HepG2 (cell line): Measurements from ENCODE around the gene DUS1L. TPM values are rescaled to one million over a fixed set of nuclear protein-coding genes. Genes with fewer than 3 reads are reported as not detected.
A peak's percentile ranks its signal among the peaks of the same experiment; 100 is the strongest.

Experiments
- ARHGAP35 ChIP-seq: sonication (generic); formaldehyde crosslinking; IDR thresholded peaks from 2 replicates; pipeline ENCODE4 v1.9.0; 2022; ENCODE audit warnings: mild to moderate bottlenecking, inconsistent platforms, moderate library complexity, missing genetic modification reagents, borderline replicate concordance
- EED ChIP-seq: sonication (generic); formaldehyde crosslinking; IDR thresholded peaks from 2 replicates; pipeline ENCODE4 v1.5.0; 2020; ENCODE audit warnings: mild to moderate bottlenecking, missing genetic modification reagents
- ESRRA ChIP-seq: sonication (generic); formaldehyde crosslinking; IDR thresholded peaks from 2 replicates; pipeline ENCODE4 v1.5.1; 2020; ENCODE audit warnings: mild to moderate bottlenecking, low read depth, missing genetic modification reagents
- HOXA3 ChIP-seq: sonication (generic); formaldehyde crosslinking; IDR thresholded peaks from 2 replicates; pipeline ENCODE4 v1.5.0; 2020; ENCODE audit warnings: missing genetic modification reagents
- MATR3 ChIP-seq: sonication (generic); formaldehyde crosslinking; IDR thresholded peaks from 2 replicates; pipeline ENCODE4 v1.4.0; 2020; ENCODE audit warnings: missing genetic modification reagents
- MAZ ChIP-seq, 2 experiments: sonication (generic) in 1 of 2; formaldehyde crosslinking in 1 of 2; IDR thresholded peaks; 2 replicates each; pipeline versions ENCODE4 v1.5.0 to v1.6.1; 2012 to 2020; ENCODE audit warnings: low read depth in 2 of 2, mild to moderate bottlenecking in 2 of 2, borderline replicate concordance in 1 of 2, improper control_type of control experiment in 1 of 2, low read length in 1 of 2, missing genetic modification reagents in 1 of 2, moderate library complexity in 1 of 2
- MIER3 ChIP-seq: IDR thresholded peaks from 2 replicates; pipeline ENCODE4 v1.6.1; 2016; ENCODE audit warnings: missing compliant biosample characterization, borderline replicate concordance
- NAIF1 ChIP-seq: sonication (generic); formaldehyde crosslinking; IDR thresholded peaks from 2 replicates; pipeline ENCODE4 v1.5.0; 2020; ENCODE audit warnings: mild to moderate bottlenecking, missing genetic modification reagents, borderline replicate concordance
- NFIB ChIP-seq: sonication (generic); formaldehyde crosslinking; IDR thresholded peaks from 2 replicates; pipeline ENCODE4 v1.9.0; 2021; ENCODE audit warnings: missing genetic modification reagents, mild to moderate bottlenecking, borderline replicate concordance
- NR3C1 ChIP-seq: sonication (generic); formaldehyde crosslinking; IDR thresholded peaks from 2 replicates; pipeline ENCODE4 v1.4.0; 2020; ENCODE audit warnings: missing genetic modification reagents
- POLR2G ChIP-seq: fragments of 200-400 bp; formaldehyde crosslinking; IDR thresholded peaks from 2 replicates; pipeline ENCODE4 v1.6.1; 2018; ENCODE audit warnings: mild to moderate bottlenecking, low read depth, low read length, moderate library complexity
- SAP130 ChIP-seq: IDR thresholded peaks from 2 replicates; pipeline ENCODE4 v1.6.1; 2016; ENCODE audit warnings: low read depth
- SRSF9 ChIP-seq: fragments of 200-400 bp; formaldehyde crosslinking; IDR thresholded peaks from 2 replicates; pipeline ENCODE4 v1.6.1; 2018; ENCODE audit warnings: borderline replicate concordance, mild to moderate bottlenecking, low read depth, low read length; ENCODE audit not compliant: insufficient read depth, poor library complexity, severe bottlenecking
- ZBTB26 ChIP-seq: IDR thresholded peaks from 2 replicates; pipeline ENCODE4 v1.6.1; 2016; ENCODE audit warnings: missing compliant biosample characterization, missing genetic modification reagents, borderline replicate concordance
- ZBTB7A ChIP-seq: sonication (generic); formaldehyde crosslinking; IDR thresholded peaks from 2 replicates; pipeline ENCODE4 v1.8.0; 2022; ENCODE audit warnings: mild to moderate bottlenecking, missing genetic modification reagents
- ZBTB7B ChIP-seq: sonication (generic); formaldehyde crosslinking; IDR thresholded peaks from 2 replicates; pipeline ENCODE4 v1.4.0; 2020; ENCODE audit warnings: missing genetic modification reagents
- ZGPAT ChIP-seq: IDR thresholded peaks from 2 replicates; pipeline ENCODE4 v1.6.1; 2016; ENCODE audit warnings: mild to moderate bottlenecking
- ZNF160 ChIP-seq: sonication (generic); formaldehyde crosslinking; IDR thresholded peaks from 2 replicates; pipeline ENCODE4 v1.8.0; 2022; ENCODE audit warnings: mild to moderate bottlenecking, inconsistent platforms, missing genetic modification reagents
- ZNF20 ChIP-seq: sonication (generic); formaldehyde crosslinking; IDR thresholded peaks from 2 replicates; pipeline ENCODE4 v1.4.0; 2020; ENCODE audit warnings: mild to moderate bottlenecking, moderate library complexity, missing genetic modification reagents
- ZNF263 ChIP-seq: sonication (generic); formaldehyde crosslinking; IDR thresholded peaks from 2 replicates; pipeline ENCODE4 v1.4.0; 2020; ENCODE audit warnings: missing genetic modification reagents
- ZNF350 ChIP-seq: sonication (generic); formaldehyde crosslinking; IDR thresholded peaks from 2 replicates; pipeline ENCODE4 v1.4.0; 2020; ENCODE audit warnings: mild to moderate bottlenecking, low read depth, missing genetic modification reagents, borderline replicate concordance
- ZNF354B ChIP-seq: sonication (generic); formaldehyde crosslinking; IDR thresholded peaks from 2 replicates; pipeline ENCODE4 v1.8.0; 2022; ENCODE audit warnings: mild to moderate bottlenecking, missing genetic modification reagents
- ZNF576 ChIP-seq: sonication (generic); formaldehyde crosslinking; IDR thresholded peaks from 2 replicates; pipeline ENCODE4 v1.4.0; 2020; ENCODE audit warnings: mild to moderate bottlenecking, missing genetic modification reagents
- ZNF691 ChIP-seq: sonication (generic); formaldehyde crosslinking; IDR thresholded peaks from 2 replicates; pipeline ENCODE4 v1.4.0; 2020; ENCODE audit warnings: missing genetic modification reagents, low read depth, mild to moderate bottlenecking, borderline replicate concordance
- ZNF713 ChIP-seq: sonication (generic); formaldehyde crosslinking; IDR thresholded peaks from 2 replicates; pipeline ENCODE4 v1.4.0; 2020; ENCODE audit warnings: mild to moderate bottlenecking, missing genetic modification reagents
- ZNF790 ChIP-seq: sonication (generic); formaldehyde crosslinking; IDR thresholded peaks from 2 replicates; pipeline ENCODE4 v1.8.0; 2022; ENCODE audit warnings: missing genetic modification reagents, mild to moderate bottlenecking, borderline replicate concordance
- polyA plus RNA-seq, 8 experiments: library from polyadenylated mRNA; depleted of rRNA in 3 of 8; stranded (reverse) in 7 of 8; unstranded in 1 of 8; fragments of >200 nt; fragmentation: Illumina TruSeq in 4 of 8; extraction: Trizol in 4 of 8; gene quantifications; 2 replicates each; pipeline versions ENCODE4 v1.2.1 to v1.2.3, GENCODE V29; 2011 to 2016; ENCODE audit warnings: low read depth in 4 of 8, missing spikeins in 1 of 8, mixed read lengths in 1 of 8; ENCODE audit not compliant: insufficient read depth in 1 of 8
- total RNA-seq, 5 experiments: library from RNA; depleted of rRNA; stranded (reverse); fragments of >200 nt; fragmentation: Illumina TruSeq; extraction: Trizol; gene quantifications; 2 replicates each; pipeline ENCODE4 v1.2.3, GENCODE V29; 2016; ENCODE audit warnings: low read depth in 1 of 5

Gene DUS1L
- total and polyA plus RNA-seq, 2 of the 13 experiments (the other 11 are each of a cell fraction or from before 2014, with no cell fraction given): 81.0 to 109 TPM

GRCh38 chr17:82022310-82022980, 43.2 kb downstream of the DUS1L start, which contains the start of gene CENPX (continued):
- TF ChIP-seq ZGPAT (CRISPR knock-in tag) (peak; percentile 56; the same call in 1 of the 2 replicates), MIER3 (CRISPR knock-in tag) (no peak), ZNF354B (CRISPR knock-in tag) (no peak), ZNF576 (0 out of 2 replicates have a peak, but pooled peaks have one; percentile 62), ARHGAP35 (CRISPR knock-in tag) (no peak), ZBTB26 (CRISPR knock-in tag) (peak; percentile 57; the same call in 1 of the 2 replicates), ZNF20 (CRISPR knock-in tag) (no peak), ZNF263 (CRISPR knock-in tag) (peak; percentile 50; the same call in 1 of the 2 replicates), MATR3 (CRISPR knock-in tag) (no peak), NFIB (CRISPR knock-in tag) (no peak), NR3C1 (CRISPR knock-in tag) (no peak), EED (peak; percentile 62; the same call in 1 of the 2 replicates), HOXA3 (peak; percentile 64; the same call in 1 of the 2 replicates), ZNF160 (CRISPR knock-in tag) (peak; percentile 70; the same call in 1 of the 2 replicates), ZNF691 (CRISPR knock-in tag) (peak; percentile 21; the same call in 1 of the 2 replicates), ESRRA (peak; percentile 26; the same call in 1 of the 2 replicates), ZNF713 (CRISPR knock-in tag) (0 out of 2 replicates have a peak, but pooled peaks have one; percentile 30), ZNF790 (no peak), ZBTB7A (peak; percentile 59), SRSF9 (no peak), MAZ (IDR thresholded peaks at IDR 0.05; ENCODE audit: borderline replicate concordance, low read depth, low read length) (no peak), MAZ (CRISPR knock-in tag; IDR thresholded peaks at IDR 0.05; ENCODE audit: low read depth) (peak; percentile 14; the same call in 1 of the 2 replicates), NAIF1 (CRISPR knock-in tag) (0 out of 2 replicates have a peak, but pooled peaks have one; percentile 3), ZNF350 (CRISPR knock-in tag) (no peak), POLR2G (peak; percentile 74), ZBTB7B (CRISPR knock-in tag) (0 out of 2 replicates have a peak, but pooled peaks have one; percentile 17), SAP130 (CRISPR knock-in tag) (peak; percentile 88)
